ENCODE results near the gene TEKTIP1.

GRCh38 chr19:3589439-3589838 lies 50.5 kb downstream of the TEKTIP1 start:
- no peak for TF ChIP-seq CTCF (IDR thresholded peaks at IDR 0.05)
- TF ChIP-seq POLR2A (IDR thresholded peaks at IDR 0.05): no peak
- no peak for TF ChIP-seq POLR2AphosphoS5 (IDR thresholded peaks at IDR 0.05)
